ENCODE data around the gene ADK.
A peak's percentile ranks its signal among the peaks of the same experiment; 100 is the strongest.
"Not testable (repeated sequence)": the region's sequence is repeated elsewhere in the genome, so short reads cannot be mapped to it uniquely, and the experiment has no call there.

The ADK gene

GRCh38 chr10:74353021-74353420 is 202.0 kb downstream of the ADK start:
- not testable (repeated sequence) for DNase-seq (ENCODE audit: low read depth in 2 of 2)

GRCh38 chr10:74361678-74362077 is 210.7 kb downstream of the ADK start:
- DNase-seq (ENCODE audit: low read depth in 2 of 2): no peak

GRCh38 chr10:74363727-74364126 is 212.7 kb downstream of the ADK start:
- DNase-seq (ENCODE audit: low read depth in 2 of 2): no peak

GRCh38 chr10:74365109-74365508 is 214.1 kb downstream of the ADK start:
- DNase-seq (ENCODE audit: low read depth in 2 of 2): no peak

GRCh38 chr10:74371696-74372095 is 220.7 kb downstream of the ADK start:
- no peak for DNase-seq (ENCODE audit: low read depth in 2 of 2)

- no peak for DNase-seq (ENCODE audit: low read depth in 2 of 2)
Measured at GRCh38 chr10:74373059-74373458, 222.0 kb downstream of the ADK start.

- no peak for DNase-seq (ENCODE audit: low read depth in 2 of 2)
Measured at GRCh38 chr10:74377476-74377875, 226.5 kb downstream of the ADK start.

- no peak for DNase-seq (ENCODE audit: low read depth in 2 of 2)
Measured at GRCh38 chr10:74379474-74379873, 228.5 kb downstream of the ADK start.

- DNase-seq (ENCODE audit: low read depth in 2 of 2): no peak
Measured at GRCh38 chr10:74380795-74381194, 229.8 kb downstream of the ADK start.

GRCh38 chr10:74381291-74381853 is 230.4 kb downstream of the ADK start:
- no peak for DNase-seq (ENCODE audit: low read depth in 2 of 2)

- DNase-seq (ENCODE audit: low read depth in 2 of 2): no peak
Measured at GRCh38 chr10:74382663-74383062, 231.6 kb downstream of the ADK start.

- no peak for DNase-seq (ENCODE audit: low read depth in 2 of 2)
Measured at GRCh38 chr10:74383642-74384041, 232.6 kb downstream of the ADK start.

- DNase-seq (ENCODE audit: low read depth in 2 of 2): no peak
Measured at GRCh38 chr10:74384615-74385183, 233.7 kb downstream of the ADK start.

- no peak for DNase-seq (ENCODE audit: low read depth in 2 of 2)
Measured at GRCh38 chr10:74388801-74389200, 237.8 kb downstream of the ADK start.

- DNase-seq (ENCODE audit: low read depth in 2 of 2): no peak
Measured at GRCh38 chr10:74391786-74392185, 240.8 kb downstream of the ADK start.

GRCh38 chr10:74394416-74394969 is 243.5 kb downstream of the ADK start:
- no peak for DNase-seq (ENCODE audit: low read depth in 2 of 2)

- DNase-seq (ENCODE audit: low read depth in 2 of 2): no peak
Measured at GRCh38 chr10:74400186-74400585, 249.2 kb downstream of the ADK start.

GRCh38 chr10:74406006-74406405 is 255.0 kb downstream of the ADK start:
- no peak for DNase-seq (ENCODE audit: low read depth in 2 of 2)

GRCh38 chr10:74415146-74415839 is 264.3 kb downstream of the ADK start:
- no peak for DNase-seq (ENCODE audit: low read depth in 2 of 2)

- no peak for DNase-seq (ENCODE audit: low read depth in 2 of 2)
Measured at GRCh38 chr10:74417397-74417796, 266.4 kb downstream of the ADK start.

GRCh38 chr10:74418285-74418872 is 267.4 kb downstream of the ADK start:
- DNase-seq (ENCODE audit: low read depth in 2 of 2): no peak

GRCh38 chr10:74419491-74419951 is 268.5 kb downstream of the ADK start:
- DNase-seq (ENCODE audit: low read depth in 2 of 2): no peak

GRCh38 chr10:74419958-74420375 is 268.9 kb downstream of the ADK start:
- DNase-seq (ENCODE audit: low read depth in 2 of 2): peak in 1 of 2 donors; percentile 4

All from stimulated activated CD4-positive, alpha-beta T cell treated with anti-CD3 and anti-CD28 coated beads, Interleukin-1b, Interleukin-23, amount 100 ng/mL, for 1 hour (primary cell).